Peyer's patch (tissue), 4 donors: Measurements from ENCODE around the gene SPHK2.

Experiments
- POLR2A ChIP-seq, 2 donors: fragments of 450-650 bp; IDR thresholded peaks; one replicate each; pipeline ENCODE4 v1.5.1; 2017; ENCODE audit warnings: antibody characterized with exemption in 2 of 2, mild to moderate bottlenecking in 2 of 2, moderate library complexity in 2 of 2
- TF ChIP-seq, protein P1 (sequence below), 6 experiments: fragments of 450-650 bp in 4 of 6; fragments of 200-600 bp in 2 of 6; sonication (generic) in 1 of 6; IDR thresholded peaks; one replicate each; pipeline ENCODE4 v1.5.1; 2017 to 2019; ENCODE audit warnings: antibody characterized with exemption in 6 of 6, mild to moderate bottlenecking in 3 of 6, moderate library complexity in 1 of 6

DNA sequence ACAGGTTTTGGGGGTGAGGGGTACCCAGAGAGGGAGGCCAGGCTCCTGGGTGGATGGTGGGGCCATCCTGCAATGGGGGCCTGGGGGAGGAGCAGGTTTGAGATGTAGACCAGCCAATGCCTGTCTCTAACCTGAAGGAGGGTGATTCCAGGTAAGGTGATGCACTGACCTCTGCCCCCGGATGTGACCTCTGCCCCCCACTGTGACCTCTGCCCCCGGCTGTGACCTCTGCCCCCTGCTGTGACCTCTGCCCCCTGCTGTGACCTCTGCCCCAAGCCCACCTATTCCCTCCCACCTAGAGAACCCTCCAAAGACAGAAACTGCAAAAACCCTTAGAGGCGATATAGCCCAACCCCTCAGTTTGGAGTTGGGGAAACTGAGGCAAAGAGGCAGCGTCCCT lies 23.1 kb upstream of the SPHK2 start:
- TF ChIP-seq POLR2A (IDR thresholded peaks at IDR 0.05): no peak
- TF ChIP-seq, protein P1, sequence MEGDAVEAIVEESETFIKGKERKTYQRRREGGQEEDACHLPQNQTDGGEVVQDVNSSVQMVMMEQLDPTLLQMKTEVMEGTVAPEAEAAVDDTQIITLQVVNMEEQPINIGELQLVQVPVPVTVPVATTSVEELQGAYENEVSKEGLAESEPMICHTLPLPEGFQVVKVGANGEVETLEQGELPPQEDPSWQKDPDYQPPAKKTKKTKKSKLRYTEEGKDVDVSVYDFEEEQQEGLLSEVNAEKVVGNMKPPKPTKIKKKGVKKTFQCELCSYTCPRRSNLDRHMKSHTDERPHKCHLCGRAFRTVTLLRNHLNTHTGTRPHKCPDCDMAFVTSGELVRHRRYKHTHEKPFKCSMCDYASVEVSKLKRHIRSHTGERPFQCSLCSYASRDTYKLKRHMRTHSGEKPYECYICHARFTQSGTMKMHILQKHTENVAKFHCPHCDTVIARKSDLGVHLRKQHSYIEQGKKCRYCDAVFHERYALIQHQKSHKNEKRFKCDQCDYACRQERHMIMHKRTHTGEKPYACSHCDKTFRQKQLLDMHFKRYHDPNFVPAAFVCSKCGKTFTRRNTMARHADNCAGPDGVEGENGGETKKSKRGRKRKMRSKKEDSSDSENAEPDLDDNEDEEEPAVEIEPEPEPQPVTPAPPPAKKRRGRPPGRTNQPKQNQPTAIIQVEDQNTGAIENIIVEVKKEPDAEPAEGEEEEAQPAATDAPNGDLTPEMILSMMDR (IDR thresholded peaks at IDR 0.05): no peak
